Measurements from ENCODE around the gene RFC3.
A peak's percentile ranks its signal among the peaks of the same experiment; 100 is the strongest.
"Not testable (repeated sequence)": the region's sequence is repeated elsewhere in the genome, so short reads cannot be mapped to it uniquely, and the experiment has no call there.

Gene RFC3

DNA sequence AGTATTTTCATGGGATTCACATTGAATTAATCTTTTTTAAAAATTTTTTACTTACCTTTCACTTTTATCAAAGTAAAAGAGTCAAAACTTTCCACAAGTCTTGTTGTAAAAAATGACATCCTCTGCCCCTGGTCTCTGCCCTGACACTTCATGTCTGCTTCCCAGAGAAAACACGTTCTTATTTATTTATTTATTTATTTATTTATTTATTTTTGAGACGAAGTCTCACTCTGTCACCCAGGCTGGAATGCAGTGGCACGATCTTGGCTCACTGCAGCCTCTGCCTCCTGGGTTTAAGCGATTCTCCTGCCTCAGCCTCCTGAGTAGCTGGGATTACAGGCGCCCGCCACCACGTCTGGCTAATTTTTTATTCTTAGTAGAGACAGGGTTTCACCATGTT, 5.1 kb upstream of the RFC3 start:
- DNase-seq, result not testable (repeated sequence)

DNA sequence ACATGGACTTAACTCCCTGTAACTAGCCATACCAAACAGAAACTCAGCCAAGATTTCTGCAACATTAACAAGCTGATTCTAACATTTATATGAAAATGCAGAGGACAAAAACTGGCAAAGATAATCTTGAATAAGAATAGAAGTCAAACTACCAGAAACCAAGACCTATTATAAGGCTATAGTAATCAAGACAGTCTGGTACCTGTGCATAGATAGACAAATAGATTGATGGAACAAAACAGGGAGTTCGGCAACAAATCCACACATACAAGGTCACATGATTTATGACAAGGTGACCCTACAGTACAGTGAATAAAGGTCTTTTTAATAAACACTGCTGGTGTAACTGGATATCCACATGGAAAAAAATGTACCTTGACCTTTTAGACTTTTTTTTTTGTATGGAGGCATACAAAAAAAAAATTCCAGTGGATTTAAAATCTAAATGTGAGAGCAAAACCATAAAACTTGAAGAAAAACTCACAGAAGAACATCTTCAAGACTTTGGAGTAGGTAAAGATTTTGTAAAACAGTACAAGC, 2.9 kb upstream of the RFC3 start:
- no peak for DNase-seq

DNA sequence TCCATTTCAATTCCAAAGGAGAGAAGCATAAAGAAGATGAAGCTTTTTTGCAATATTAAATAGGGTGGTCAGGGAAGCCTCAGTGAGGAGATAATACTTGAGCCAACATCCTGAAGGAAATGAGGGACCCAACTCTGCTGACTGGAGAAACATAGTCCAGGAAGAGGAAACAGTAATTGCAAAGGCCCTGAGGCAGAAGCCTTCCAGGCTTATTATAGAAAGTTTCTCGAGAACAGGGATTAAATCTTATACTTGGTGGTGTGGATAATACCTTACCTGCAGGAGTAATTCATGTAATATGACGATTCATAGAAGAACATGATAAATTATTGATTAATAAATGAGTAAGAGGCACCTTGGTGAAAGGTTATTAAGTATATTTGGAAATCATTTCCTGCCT, 1.0 kb upstream of the RFC3 start:
- DNase-seq, result no peak

DNA sequence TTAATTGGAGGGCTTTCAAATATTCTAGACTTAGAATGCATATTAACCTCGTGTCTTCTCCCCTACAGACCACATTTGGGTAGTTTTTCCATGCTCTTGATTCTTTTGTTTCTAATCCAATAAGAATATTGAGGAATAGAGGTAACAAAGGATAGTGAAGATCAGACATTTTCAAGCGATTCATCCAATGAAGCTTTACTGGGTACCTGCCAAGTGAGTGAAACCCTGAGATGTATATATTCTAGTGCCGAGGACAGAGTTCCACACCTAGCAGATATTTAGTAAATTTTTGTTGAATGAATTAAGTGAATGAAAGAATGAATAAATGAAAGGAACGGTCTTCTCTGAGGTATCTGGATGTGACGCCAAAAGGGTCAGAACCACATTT, 442 bp upstream of the RFC3 start:
- peak; percentile 34 for DNase-seq

DNA sequence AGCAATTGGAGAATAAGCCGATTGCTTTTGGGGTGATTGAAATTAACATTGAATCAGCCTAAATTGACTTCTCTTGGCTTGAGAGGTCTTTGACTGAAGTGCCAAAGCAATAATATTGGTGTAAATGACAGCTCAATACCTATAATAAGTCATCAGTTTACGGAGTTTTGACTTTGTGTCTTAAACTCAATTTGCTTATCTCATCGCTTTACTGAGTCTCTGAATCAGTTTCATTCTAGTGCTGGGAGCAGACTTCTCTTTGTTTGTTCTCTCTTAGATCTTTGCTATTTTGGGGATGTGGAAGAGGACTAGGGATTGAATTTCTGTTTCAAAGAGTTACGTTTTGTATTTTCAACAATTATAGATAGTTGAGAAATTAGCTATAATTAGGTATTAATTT, 7.1 kb downstream of the RFC3 start:
- DNase-seq, result no peak

DNA sequence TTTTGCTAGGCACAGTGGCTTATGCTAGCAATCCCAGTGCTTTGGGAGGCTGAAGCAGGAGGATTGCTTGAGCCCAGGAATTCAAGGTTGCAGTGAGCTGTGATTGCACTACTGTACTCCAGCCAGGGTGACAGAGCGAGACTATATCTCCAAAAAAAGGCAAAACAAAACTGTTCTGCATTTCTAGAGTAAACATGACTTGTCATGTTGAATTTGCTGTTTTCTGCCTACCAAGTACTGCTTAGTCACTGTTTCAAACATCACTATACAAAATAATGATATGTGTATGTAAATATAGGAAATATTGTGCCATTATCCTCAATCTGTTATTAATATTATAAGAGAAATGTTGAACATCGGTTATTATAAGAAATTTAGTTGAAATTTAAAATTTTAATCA, 9.2 kb downstream of the RFC3 start:
- no peak for DNase-seq

DNA sequence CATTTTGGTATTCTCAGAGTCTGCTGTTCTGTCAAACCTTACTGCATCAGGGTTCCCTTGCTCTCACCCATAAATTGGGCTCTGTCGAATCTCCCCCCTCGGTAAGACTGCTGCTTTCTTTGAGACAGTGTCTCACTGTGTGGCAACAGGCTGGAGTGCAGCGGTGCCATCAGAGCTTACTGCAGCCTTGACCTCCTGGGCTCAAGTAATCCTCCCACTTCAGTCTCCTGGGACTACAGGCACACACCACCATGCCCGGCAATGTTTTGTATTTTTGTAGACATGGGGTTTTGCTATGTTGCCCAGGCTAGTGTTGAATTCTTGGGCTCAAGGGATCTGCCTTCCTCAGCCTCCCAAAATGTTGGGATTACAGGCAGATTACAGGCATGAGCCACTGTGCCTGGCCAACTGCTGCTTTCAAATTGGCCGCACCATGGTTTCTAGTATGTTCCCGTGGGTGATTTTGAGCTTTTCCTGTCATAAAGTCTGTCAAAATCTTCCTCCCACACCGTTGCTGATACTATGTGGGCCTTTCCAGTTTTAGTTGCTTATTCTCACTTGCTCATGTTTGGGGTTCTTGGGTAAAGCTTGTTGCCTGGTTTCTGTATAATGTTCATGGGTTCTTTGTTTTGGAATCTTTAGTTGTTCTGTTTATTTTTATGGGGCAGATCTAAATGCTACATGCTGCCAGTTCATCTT, 10.6 kb downstream of the RFC3 start:
- no peak for DNase-seq

DNA sequence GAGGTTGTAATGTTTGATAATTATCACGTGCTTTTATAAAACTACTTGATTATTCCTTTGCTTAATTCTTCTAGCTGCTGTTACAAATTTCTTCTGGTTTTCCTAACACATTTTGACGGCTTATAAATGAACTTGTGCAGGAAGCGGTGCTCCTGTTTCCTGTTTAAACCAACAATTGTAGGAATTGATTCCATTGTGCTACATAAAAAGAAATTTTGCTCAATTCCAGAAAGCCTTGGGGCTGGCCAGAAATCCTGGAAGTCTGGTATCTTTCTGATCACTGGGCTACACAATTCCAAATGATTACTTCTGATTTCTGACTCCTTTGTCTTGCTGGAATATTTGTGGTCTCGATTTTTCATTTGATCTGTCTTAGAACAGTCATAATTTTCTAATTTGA, 14.9 kb downstream of the RFC3 start:
- no peak for DNase-seq

DNA sequence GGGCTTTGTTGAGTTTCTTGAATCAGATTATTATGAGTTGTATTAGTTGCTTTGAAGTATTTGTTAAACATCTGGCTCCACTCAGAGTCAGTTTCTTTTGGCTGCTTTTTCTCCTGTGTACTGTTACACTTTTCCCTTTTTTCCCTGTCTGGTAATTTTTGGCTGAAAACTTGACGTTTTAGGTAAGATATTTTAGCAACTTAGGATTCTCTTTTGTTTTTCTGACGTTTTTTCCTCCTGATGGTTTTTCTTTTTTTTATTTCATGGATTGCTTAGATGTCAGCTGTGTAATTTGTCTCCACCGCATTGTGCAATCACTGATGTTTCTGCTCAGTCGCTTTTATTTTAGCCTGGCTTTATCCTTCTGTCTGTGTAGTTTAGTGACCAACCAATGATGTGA, 20.7 kb downstream of the RFC3 start:
- no peak for DNase-seq

DNA sequence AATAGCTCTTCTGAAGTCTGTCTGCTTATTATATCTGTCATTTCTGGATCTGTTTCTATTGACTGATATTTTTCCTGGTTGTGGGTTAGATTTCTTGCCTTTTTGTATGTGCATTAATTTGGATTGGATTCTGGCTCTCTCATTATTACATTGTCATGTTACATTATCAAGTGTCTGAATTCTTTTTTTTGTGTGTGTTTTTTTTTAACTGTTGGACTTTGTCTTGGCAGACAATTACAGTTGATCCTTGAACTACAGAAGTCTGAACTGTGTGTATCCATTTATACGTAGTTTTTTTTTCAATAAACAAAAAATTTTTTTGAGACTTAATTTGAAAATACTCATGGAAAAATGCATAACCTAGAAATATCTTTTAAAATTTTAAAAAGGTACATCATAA, 22.5 kb downstream of the RFC3 start:
- DNase-seq, result no peak

DNA sequence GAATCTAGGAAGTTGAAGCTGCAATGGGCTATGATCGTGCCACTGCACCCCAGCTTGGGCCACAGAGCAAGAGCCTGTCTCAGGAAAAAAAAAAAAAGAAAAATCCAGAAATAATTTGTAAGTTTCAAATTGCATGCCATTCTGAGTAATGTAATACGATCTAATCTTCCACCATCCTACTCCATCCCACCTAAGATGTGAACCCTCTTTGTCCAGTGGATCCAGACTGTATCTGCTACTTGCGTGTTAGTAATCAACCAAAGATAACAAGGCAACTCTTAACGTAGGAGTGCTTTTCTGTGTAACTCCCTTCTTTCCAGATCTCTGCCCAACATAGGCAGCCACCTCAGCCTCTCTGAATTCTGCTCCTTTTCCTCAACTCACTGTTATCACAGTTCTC, 24.3 kb downstream of the RFC3 start:
- no peak for DNase-seq

DNA sequence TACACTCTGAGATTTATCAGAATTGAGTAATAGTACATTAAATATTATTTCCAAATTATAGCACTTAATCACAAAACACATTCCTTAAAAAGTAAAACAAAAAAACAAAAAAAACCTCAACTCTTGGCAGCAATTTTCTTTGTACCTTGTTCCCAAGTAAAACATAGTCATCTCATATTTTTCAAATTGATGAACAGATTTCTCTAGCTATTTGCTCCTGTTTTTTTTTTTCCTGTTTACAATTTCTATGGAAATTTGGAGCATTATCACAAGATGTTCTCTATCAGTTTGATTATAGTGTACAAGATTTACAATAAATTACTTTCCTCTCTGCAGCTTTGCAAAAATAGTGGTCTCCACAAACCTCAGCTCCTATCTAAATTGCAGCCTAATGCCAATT, 25.0 kb downstream of the RFC3 start:
- no peak for DNase-seq

DNA sequence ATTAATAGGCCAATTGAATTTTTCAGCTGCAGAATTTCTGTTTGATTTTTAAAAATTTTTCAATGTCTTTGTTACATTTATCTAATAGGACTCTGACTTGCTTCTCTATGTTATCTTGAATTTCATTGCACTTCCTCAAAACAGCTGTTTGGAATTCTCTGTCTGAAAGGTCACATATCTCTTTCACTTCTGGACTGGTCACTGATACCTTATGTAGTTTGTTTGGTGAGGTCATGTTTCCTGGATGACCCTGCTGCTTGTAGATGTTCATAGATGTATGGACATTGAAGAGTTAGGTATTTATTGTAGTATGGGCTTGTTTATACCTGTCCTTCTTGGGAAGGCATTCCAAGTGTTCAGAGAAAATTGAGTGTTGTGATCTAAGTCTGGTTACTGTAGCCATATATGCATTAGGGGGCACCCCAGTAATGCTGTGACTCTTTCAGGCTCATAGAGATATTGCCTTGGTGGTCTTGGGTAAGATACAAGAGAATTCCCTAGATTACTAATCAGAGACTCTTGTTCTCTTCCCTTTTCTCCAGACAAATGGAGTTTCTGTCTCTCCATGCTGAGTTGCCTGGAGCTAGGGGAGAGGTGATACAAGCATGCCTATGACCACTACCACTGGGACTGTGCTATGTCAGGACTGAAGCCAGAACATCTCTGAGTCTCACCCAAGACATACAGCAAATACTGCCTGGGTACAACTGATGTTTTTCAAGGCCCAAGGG, 27.8 kb downstream of the RFC3 start:
- no peak for DNase-seq

DNA sequence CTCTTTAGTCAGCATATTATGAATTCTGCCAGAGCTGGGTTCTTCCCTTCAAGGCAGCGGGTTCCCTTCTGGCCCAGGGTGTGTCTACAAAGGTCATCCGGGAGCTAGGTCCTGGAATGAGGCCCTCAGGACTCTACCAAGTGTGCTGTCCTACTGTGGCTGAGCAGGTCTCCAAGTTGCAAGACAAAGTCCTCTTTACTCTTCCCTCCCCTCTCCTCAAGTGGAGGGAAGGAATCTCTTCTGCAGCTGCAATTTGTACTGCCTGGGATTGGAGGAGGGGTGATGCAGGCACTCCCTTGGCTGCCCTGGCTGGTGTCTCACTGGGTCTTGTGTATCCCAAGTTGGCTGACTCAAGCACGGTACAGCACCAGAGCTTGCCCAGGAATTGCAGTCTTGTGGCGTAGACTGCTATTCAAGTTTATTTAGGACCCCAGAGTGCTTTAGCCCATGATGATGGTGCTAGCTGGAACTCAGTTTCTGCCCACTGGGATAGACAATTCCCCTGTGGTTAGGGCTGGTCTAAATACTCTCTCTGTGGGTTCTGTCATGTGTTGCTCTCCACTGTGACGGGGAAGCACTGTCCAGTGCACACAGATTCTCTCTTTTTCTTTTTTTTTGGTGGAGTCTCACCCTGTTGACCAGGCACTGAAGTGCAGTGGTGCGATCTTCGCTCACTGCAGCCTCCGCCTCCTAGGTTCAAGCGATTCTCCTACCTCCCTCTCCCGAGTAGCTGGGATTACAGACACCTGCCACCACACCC, 28.5 kb downstream of the RFC3 start:
- DNase-seq, result no peak

DNA sequence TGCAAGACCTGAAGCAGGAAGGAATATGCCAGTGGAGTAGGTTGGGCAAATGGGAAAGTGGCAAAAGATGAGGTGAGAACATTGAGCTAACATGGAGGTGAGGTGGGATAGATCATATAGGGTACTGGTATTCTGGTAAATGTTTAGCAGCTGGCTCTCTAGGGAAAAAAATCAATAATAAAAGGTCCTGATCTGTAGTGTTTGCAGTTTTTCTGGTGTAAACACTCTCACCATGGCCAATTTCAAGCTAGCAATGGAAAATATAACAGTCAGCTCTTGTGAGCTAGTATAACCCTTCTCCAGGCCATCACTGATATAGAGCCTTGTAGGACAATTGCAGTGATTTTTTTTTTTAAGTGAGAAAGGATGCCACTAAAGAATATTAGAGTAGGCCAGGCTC, 31.3 kb downstream of the RFC3 start:
- DNase-seq, result no peak

DNA sequence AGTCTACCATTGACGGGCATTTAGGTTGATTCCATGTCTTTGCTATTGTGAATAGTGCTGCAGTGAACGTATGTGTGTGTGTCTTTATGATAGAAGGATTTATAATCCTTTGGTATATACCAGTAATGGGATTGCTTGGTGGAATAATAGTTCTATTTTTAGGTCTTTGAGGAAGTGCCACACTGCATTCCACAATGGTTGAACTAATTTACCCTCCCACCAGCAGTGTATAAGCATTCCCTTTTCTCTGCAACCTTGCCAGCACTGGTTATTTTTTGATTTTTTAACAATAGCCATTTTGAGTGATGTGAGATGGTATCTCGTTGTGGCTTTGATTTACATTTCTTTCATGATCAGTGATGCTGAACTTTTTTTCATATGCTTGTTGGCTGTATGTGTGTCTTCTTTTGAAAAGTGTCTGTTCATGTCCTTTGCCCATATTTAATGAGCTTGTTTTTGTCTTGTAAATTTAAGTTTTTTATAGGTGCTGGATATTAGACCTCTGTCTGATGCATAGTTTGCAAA, 37.5 kb downstream of the RFC3 start:
- DNase-seq, result no peak

DNA sequence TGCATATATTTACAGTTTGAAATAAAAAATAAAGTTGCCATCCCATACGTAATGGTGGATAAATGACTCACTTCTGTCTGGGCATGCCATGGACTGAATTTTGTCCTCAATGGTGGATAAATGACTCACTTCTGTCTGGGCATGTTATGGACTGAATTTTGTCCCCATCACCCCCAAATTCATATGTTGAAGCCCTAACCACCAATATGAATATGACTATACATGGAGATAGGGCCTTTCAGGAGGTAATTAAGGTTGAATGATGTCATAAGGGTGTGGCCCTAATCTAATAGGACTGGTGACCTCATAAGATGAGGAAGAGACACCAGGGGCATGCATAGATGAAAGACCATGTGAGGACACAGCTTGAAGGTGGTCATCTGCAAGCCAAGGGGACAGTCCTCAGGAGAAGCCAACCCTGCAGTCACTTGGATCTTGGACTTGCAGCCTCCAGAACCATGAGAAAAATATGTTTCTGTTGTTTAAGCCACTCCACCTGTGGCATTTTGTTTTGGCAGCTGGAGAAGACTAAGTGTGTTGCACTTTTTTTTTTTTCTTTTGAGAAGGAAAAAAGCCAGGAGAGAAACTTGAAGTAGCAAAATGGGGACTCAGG, 41.8 kb downstream of the RFC3 start:
- DNase-seq, result no peak

DNA sequence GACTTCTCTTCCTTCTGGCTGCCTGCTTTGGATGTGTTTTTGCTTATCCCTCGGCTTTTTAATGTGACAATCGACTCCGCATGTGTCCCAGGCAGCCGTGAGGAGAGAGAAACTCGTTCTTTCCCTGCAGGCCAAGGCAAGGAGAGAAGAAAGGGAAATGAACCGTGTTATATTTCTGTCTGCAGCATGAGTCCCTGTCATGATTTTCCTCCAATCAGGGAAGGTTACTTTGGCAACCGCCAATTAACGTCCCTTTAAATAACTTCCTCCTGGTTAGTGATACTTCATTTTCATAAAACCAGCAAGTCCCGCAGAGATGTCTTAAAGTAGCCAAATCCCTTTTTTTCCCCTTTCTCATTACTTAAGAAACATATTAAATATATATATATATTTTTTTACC, 42.6 kb downstream of the RFC3 start:
- no peak for DNase-seq

DNA sequence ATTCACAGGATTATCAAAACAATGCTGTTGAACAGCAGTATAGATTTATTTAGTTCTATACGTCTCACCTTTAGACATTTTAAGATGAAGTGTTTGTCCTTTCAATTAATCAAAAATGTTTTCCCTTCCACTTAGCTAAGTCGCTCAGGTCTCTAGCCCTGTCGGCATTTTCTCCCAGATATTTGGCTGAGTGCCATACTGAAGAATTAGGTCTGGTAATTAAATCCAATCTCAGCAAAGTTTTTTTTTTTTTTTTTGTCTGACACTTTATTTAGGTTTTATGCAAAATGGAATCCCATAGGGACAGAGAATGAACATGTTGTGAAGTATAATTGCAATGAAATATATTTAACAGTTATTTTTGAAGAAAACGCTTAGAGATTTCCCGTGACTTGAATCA, 44.1 kb downstream of the RFC3 start:
- no peak for DNase-seq

DNA sequence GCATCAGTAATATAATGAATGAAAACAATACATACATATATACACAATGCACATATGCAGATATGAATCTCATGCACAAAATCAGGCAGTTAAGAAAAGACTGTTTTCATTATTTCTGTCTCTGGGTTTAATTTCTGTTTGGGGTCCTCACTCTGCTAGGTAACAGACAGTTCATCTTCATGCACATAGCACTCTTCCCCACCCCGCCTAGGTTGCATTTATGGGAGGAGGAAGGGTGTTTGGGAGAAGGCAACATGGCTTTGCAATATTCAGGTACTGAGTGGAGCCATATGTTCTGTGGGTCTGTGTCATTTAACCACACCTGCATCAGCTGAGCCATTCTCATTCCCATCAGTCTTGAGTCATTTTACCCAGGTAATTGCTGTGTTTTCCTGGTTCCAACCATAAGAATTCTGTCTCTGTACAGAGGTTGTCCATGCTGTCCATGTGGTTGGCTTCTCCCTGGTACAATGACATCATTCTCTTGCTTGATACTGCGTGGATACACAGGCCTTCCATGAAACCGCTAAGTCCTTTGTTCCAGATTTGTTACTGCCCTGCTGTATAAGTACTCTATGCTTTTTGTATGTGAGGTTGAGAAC, 45.3 kb downstream of the RFC3 start:
- DNase-seq, result no peak

DNA sequence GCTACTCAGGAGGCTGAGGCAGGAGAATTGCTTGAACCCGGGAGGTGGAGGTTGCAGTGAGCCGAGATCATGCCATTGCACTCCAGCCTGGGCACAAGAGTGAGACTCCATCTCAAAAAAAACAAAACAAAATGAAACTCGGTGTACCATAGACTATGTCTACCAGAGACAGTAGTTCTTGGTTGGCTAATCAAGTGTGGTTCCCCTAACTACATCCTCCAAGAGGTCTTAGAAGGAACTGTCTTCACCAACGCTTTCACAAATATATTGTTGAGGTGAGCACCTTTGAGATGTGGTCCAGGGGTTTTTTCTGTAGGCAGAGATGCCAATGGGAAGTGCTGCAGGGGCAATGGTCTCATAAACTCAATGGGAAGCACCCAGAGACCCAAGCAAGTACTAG, 48.0 kb downstream of the RFC3 start:
- DNase-seq, result no peak

DNA sequence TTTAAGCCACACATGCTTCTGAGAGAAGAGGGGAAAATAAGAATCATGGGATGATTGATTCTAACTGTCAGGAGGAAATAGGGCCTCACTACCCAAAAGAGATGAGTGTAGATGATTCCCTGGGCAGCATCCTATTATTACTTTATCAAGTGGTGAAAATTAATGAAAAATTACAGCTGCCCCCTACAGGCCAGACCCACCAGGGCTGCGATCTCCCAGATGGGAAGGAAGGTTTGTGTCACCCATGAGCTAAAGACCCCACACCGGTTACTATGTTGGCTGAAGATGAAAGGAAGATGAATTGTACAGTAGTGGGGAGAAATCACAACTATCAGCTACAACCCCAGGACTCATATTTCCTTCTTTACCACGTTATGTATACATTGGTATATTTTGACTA, 49.5 kb downstream of the RFC3 start:
- DNase-seq, result no peak

Data from NCI-H510A treated with DMSO at 0.1 percent for 48 hours (cell line).